Uterus (tissue), 4 donors: Measurements from ENCODE around the gene SPSB3. TPM values are rescaled to one million over a fixed set of nuclear protein-coding genes. Genes with fewer than 3 reads are reported as not detected.

Source experiments
- DNase-seq, 2 donors: peaks; one replicate each; pipeline ENCODE4 v3.0.0-alpha.2; 2019 to 2020
- H3K27ac ChIP-seq, 2 donors: fragments of 200-600 bp; sonication (generic); 1 replicate in 1 of 2; 2 replicates in 1 of 2; pipeline ENCODE4 v1.5.1; 2016 to 2018
- H3K27me3 ChIP-seq, 2 donors: fragments of 200-600 bp; sonication (generic); one replicate each; pipeline ENCODE4 v1.5.1; 2018 to 2019; ENCODE audit warnings: control low read depth in 1 of 2
- H3K36me3 ChIP-seq, 2 donors: fragments of 200-600 bp; sonication (generic); one replicate each; pipeline ENCODE4 v1.5.1; 2019; ENCODE audit warnings: control low read depth in 1 of 2
- H3K4me1 ChIP-seq, 2 donors: fragments of 200-600 bp; sonication (generic); one replicate each; pipeline ENCODE4 v1.5.1; 2018 to 2019; ENCODE audit warnings: control low read depth in 1 of 2
- H3K4me3 ChIP-seq, 2 donors: fragments of 200-600 bp; sonication (generic); 1 replicate in 1 of 2; 2 replicates in 1 of 2; pipeline ENCODE4 v1.5.1; 2018 to 2019; ENCODE audit warnings: mild to moderate bottlenecking in 1 of 2
- H3K9me3 ChIP-seq, 2 donors: fragments of 200-600 bp; sonication (generic); one replicate each; pipeline ENCODE4 v1.5.1; 2019; ENCODE audit warnings: control low read depth in 1 of 2
- POLR2A ChIP-seq, 2 donors: fragments of 450-650 bp; IDR thresholded peaks; one replicate each; pipeline ENCODE4 v1.6.1; 2016; ENCODE audit warnings: antibody characterized with exemption in 2 of 2, mild to moderate bottlenecking in 1 of 2, moderate library complexity in 1 of 2
- intact Hi-C: fragments of 100-400 bp; cut with DNase I; formaldehyde crosslinking; loops from one replicate; pipeline ENCODE4 v1.15.1; 2023; ENCODE audit warnings: low total_unique reads
- total RNA-seq, 4 donors: library from RNA; depleted of rRNA in 3 of 4; stranded (reverse); fragments of >200 nt in 3 of 4; gene quantifications; one replicate each; pipeline versions ENCODE4 v1.1.0 to v1.2.4, GENCODE V29; 2014 to 2023
- TF ChIP-seq, protein P1 (sequence below), 4 experiments: fragments of 200-600 bp in 2 of 4; fragments of 450-650 bp in 2 of 4; sonication (generic) in 2 of 4; IDR thresholded peaks; one replicate each; pipeline ENCODE4 v1.5.1; 2016 to 2019; ENCODE audit warnings: antibody characterized with exemption in 4 of 4, mild to moderate bottlenecking in 2 of 4, moderate library complexity in 1 of 4
- donor health status: DM: yes; HTN: yes; CAD: no.

The SPSB3 gene
- total RNA-seq, 4 donors from 2014 or later = 24.8 to 67.4 (median 55.8) TPM

DNA sequence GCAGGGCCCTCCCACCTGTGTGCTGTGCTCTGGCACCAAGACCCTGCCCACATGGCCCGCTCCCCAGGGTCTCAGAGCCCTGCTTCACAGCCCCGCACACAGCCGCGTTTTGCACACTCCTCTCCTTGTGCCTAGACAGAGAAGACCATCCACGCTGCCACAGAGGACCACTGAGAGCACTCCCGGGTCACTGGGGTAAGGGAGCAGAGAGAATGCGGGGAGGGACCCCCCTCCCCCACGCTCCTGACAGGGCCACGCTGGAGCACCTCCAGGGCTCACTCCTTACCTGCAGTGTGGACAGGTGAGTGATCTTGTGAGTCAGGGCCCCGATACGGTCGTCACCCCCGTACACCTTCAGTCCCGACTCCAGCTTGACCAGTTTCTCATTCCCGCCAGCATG lies 37.2 kb upstream of the SPSB3 start:
- intact Hi-C loops = no loop called here
- no peak overlapping the region for H3K27ac ChIP-seq
- no peaks in the 10 kb centered on the region for H3K9me3 ChIP-seq
- no peaks in the 10 kb centered on the region for H3K4me1 ChIP-seq
- H3K36me3 ChIP-seq = no peaks in the 10 kb centered on the region
- DNase-seq = no peak
- TF ChIP-seq, protein P1, sequence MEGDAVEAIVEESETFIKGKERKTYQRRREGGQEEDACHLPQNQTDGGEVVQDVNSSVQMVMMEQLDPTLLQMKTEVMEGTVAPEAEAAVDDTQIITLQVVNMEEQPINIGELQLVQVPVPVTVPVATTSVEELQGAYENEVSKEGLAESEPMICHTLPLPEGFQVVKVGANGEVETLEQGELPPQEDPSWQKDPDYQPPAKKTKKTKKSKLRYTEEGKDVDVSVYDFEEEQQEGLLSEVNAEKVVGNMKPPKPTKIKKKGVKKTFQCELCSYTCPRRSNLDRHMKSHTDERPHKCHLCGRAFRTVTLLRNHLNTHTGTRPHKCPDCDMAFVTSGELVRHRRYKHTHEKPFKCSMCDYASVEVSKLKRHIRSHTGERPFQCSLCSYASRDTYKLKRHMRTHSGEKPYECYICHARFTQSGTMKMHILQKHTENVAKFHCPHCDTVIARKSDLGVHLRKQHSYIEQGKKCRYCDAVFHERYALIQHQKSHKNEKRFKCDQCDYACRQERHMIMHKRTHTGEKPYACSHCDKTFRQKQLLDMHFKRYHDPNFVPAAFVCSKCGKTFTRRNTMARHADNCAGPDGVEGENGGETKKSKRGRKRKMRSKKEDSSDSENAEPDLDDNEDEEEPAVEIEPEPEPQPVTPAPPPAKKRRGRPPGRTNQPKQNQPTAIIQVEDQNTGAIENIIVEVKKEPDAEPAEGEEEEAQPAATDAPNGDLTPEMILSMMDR (IDR thresholded peaks at IDR 0.05) = no peak
- H3K4me3 ChIP-seq = no peak overlapping the region
- H3K27me3 ChIP-seq = no peaks in the 10 kb centered on the region

DNA sequence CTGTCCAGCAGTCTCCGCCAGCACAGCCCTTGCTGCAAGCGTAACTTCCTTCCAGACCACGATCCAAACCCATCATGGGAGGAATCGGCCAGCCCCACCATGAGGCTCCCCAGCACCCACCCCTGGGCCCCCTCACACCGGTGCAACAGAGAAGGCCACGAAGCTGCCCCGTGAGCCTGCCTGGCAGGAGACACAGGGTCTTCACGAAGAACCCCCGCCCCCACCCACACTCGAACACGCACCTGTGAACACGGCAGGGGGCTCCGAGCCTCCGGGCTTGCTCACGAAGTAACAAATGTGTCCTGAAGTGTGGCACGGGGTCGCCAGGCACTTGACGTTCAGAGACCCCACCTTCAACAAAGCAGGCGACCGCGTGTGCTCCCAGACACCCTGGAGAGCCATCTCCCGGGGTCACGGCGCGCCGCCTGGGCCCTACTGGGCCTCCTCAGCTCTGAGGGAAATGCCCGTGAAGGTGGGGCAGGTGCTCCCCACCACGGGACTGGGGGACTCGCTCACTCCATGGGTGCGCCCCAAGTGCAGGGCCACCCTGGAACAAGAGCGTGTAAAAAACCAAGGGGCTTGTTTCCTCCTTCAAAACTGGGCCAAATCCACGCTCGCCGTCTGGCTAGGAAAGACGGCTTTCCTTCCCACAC lies 36.6 kb upstream of the SPSB3 start:
- Histone ChIP-seq H3K27me3 (no peaks in the 10 kb centered on the region), H3K4me1 (no peaks in the 10 kb centered on the region), H3K36me3 (no peaks in the 10 kb centered on the region), H3K4me3 (no peak overlapping the region), H3K27ac (no peak overlapping the region), H3K9me3 (no peaks in the 10 kb centered on the region)
- DNase-seq = no peak
- intact Hi-C loops = no loop called here
- TF ChIP-seq, protein P1 (IDR thresholded peaks at IDR 0.05) = no peak
- no peak for TF ChIP-seq POLR2A (IDR thresholded peaks at IDR 0.05)

DNA sequence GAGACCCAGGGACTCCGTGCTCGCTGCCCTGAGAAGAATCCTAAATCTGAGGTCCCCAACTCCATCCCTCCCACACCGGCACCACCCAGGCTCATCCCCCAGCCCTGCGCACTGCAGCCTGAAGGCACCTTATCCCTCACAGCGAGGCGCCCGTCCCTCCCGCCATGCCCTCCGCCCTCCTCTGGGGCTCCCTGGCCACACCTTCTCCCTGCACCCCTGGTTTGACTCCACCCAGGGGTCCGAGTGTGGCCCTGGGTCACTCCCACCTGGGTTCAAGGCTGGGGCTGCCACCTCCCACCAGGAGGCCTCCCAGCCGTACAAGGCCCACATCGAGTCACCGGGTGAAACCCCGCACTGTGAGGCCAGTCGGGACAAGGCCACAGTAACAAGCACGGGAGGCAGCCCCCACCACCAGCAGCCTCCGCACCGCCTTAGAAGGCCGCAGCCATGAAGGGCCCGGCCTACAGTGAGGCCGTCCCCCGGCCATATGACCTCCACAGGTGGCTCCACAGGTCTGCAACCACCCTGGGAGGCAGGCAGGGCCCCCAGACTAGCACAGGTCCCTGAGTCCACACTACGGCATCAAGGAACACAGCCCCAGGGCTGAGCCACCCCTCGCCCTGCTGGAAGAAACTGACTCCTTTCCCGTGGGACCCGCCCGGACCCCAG lies 36.0 kb upstream of the SPSB3 start:
- Histone ChIP-seq H3K27ac (no peak overlapping the region), H3K27me3 (no peaks in the 10 kb centered on the region), H3K4me1 (no peaks in the 10 kb centered on the region), H3K9me3 (no peaks in the 10 kb centered on the region), H3K4me3 (no peak overlapping the region), H3K36me3 (no peaks in the 10 kb centered on the region)
- TF ChIP-seq, protein P1 (IDR thresholded peaks at IDR 0.05) = no peak
- TF ChIP-seq POLR2A (IDR thresholded peaks at IDR 0.05) = no peak
- no peak for DNase-seq
- intact Hi-C loops = no loop called here

DNA sequence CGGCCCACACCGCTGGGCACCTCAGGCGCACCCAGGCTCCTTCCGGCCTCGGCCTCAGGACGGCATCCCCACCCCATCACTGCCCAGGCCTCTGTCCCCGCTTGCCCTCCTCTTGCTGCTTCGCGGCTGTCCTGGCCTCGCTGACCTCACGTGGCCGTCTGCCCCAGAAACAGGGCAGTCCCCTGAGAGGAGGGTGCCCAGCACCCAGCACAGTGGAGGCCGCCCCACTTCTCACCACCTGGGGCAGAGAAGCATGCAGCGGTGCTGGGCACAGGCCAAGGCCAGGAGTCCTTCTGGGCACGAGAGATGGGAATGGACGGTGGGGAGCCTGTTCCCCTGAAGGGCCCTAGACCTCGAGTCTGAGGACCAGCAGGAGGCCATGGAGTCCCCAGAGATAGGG lies 35.3 kb upstream of the SPSB3 start:
- intact Hi-C loops = no loop called here
- Histone ChIP-seq H3K4me3 (no peak overlapping the region), H3K4me1 (no peaks in the 10 kb centered on the region), H3K36me3 (no peaks in the 10 kb centered on the region), H3K9me3 (no peaks in the 10 kb centered on the region), H3K27ac (no peak overlapping the region), H3K27me3 (no peaks in the 10 kb centered on the region)
- no peak for DNase-seq
- TF ChIP-seq, protein P1 (IDR thresholded peaks at IDR 0.05) = no peak
- no peak for TF ChIP-seq POLR2A (IDR thresholded peaks at IDR 0.05)

DNA sequence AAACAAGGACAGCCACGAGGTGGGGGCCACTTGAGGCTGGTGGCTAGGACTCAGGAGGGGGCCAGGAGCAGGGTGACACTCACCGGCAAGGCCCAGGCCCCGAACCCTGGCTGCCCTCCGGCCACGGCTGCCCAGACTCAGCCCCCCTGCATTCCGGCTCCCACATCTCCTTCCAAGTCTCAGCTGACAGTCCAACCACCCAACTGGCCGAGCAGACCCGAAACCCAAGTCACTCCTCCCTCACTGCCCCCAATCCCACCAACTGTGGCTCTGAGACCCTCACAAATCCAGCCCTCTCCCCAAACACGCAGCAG lies 34.9 kb upstream of the SPSB3 start:
- TF ChIP-seq, protein P1 (IDR thresholded peaks at IDR 0.05) = no peak
- no peak for TF ChIP-seq POLR2A (IDR thresholded peaks at IDR 0.05)
- DNase-seq = no peak
- Histone ChIP-seq H3K27ac (no peak overlapping the region), H3K27me3 (no peaks in the 10 kb centered on the region), H3K36me3 (no peaks in the 10 kb centered on the region), H3K4me1 (no peaks in the 10 kb centered on the region), H3K4me3 (no peak overlapping the region), H3K9me3 (no peaks in the 10 kb centered on the region)
- intact Hi-C loops = no loop called here
